ENCODE measurements around the gene AP2A2.

GRCh38 chr11:1042626-1043562 lies 117.2 kb downstream of the AP2A2 start:
- TF ChIP-seq POLR2AphosphoS5 (IDR thresholded peaks at IDR 0.05; ENCODE audit: low read depth, low read length) (no peak), EZH2 (IDR thresholded peaks at IDR 0.05) (no peak), CEBPB (IDR thresholded peaks at IDR 0.05; ENCODE audit: low read depth) (no peak)
